DMS 273 (cell line): ENCODE measurements around the gene GNAQ.
"Not testable (repeated sequence)": the region's sequence is repeated elsewhere in the genome, so short reads cannot be mapped to it uniquely, and the experiment has no call there.

Source experiments
- DNase-seq: peaks from one replicate; lab custom pipeline; 2025; ENCODE audit not compliant: unreplicated experiment; lab: John Stamatoyannopoulos, UW

The GNAQ gene

DNA sequence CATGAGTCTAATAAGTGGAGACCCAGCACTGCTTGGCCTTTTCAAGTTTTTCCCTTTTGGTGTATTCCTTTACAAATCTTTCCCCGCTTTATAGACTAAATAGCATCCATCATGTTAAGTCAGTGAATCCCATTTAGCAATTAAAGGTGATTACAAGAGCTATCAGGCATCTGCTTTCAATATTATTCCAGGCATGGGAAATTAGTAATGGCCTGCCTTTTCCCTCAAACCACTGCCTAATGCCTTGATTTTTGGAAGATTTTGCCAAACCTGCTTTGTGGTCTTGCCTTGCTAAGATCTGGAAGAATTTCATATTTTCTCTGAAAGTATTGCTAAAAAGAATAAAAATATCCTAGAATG lies 280.6 kb downstream of the GNAQ start:
- no peak for DNase-seq

DNA sequence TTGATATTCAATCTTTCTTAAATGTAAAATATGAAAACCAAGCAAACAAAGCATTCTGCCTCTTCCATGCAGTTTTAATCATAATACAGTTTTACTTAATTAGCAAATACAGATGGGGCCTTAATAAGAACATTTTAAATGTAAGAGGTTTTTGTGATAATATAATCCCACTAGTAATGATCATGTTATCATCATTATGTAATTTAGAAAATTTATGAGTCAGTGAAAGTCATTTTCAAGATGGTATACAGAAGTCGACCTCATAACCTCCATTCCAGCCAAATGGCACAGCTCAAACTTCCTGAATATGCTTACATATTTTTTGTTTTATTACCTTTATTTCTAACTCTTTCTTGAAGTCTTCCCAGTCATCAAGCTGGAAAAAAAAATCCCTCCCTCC lies 281.3 kb downstream of the GNAQ start:
- no peak for DNase-seq

GRCh38 chr9:77748214-77748772 lies 283.3 kb downstream of the GNAQ start:
- DNase-seq = no peak

- no peak for DNase-seq
Measured at GRCh38 chr9:77747163-77747562, 284.4 kb downstream of the GNAQ start.

DNA sequence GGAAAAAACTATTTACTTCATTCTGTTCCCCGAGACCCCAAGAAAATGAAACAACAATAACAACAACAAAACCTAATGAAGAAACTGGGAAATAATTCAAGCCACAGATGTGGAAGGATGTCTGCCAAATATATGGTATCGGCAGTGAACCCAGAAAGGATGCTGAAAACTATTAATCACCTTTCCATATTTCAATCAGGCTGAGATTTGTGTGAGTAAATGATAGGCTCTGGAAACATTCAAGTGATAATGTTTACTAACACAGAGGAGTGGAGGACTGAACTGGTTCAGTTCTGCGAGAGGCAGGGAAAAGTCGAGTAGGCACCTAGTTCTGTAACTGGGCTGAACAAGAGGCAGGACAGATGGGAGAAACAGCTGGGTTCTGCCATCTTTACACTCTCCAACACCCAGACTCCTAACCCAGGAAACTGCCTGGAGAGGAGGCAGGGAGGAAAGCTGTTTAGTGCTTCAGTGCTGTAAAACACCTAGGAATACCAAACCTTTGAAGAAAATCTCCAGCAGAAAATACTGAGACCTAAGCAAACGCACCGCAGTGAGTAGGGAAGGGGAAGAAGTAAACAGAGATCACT lies 286.7 kb downstream of the GNAQ start:
- peak; percentile 82 for DNase-seq

- DNase-seq = no peak
Measured at GRCh38 chr9:77743386-77743785, 288.2 kb downstream of the GNAQ start.

GRCh38 chr9:77738932-77739331 lies 292.7 kb downstream of the GNAQ start:
- DNase-seq = no peak

DNA sequence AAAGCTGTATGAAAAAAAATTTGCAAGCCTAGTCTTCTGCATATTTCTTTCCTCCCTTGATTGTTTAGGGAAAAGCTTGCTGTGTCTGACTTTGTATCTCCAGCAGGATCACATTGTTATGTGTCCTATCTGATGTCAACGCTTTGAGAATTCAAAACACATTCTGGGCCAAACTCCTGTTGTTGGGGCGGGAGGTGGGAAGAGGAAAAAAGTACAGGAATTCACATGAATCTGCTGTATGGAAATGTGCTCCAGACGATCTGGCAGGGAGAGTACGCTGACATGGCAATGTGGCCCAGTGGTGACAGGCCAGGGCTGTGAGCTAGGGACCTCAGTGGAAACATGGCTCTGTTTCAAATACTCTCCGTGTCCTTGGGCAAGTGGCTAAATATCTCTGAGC lies 296.1 kb downstream of the GNAQ start:
- no peak for DNase-seq

- peak; percentile 13 for DNase-seq
Measured at GRCh38 chr9:77731930-77732329, 299.7 kb downstream of the GNAQ start.

DNA sequence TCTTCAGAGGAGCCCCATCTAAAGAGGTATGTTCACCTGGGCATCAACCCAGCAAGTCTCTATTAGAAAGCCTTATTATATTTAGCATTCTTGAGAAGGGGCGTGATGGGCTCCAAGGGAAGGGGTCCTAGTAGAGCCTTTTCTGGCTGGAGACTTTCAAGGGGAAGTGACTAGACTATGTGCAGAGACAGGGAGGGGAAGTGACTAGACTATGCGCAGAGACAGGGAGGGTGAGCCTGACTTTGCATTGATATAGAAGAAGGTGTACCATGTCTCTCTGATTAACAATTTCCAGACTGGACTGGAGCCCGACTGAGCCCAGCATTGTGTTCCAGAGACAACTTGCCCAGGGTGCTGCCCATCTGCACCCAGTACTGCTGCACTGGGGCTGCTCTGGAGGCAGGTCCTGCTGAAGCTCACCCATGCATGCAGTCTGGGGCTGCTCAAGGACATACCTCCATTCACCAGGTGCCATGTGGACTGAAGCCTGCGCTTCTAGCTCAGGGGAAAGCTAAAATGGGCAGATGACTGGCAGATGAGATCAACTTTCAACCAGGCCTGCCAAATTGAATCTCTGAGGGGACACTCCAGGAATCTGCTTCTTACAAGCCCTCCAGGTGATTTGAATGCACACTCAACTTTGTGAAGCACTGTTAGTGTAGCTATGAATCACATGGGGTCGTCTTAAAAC lies 300.5 kb downstream of the GNAQ start:
- no peak for DNase-seq

DNA sequence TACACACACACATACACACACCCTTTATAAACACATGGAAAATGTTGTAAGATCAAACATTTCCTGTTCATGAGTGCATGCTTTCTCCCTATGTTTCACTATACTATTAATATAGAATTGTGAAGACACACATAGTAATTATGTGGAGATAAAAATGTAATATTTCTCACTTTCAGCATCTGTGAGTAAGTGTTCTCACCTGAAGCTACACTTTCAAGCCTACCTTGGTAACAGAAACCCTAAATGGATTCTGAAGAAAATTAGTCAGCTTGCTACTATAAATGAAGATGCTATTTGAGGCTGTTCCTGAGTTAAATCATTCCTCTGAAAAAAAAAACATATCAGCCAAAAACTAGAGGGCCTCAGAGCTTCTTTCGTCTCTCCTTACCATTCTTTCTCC lies 302.4 kb downstream of the GNAQ start:
- DNase-seq = no peak

DNA sequence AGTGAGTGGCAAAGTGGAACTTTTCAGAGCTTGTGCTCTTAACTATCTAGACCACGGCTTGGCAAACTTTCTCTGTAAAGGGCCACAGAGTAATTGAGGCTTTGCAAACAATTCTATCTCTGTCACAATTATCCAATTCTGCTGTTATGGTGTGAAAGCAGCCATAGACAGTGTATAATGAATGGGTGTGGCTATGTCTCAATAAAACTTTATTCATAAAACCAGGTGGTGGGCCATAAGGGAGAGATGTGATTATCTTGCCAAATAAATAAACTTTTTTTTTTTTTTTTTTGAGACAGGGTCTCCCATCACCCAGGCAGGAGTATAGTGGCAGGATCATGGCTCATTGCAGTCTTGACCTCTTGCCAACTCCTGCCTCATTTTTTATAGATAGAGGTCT lies 304.8 kb downstream of the GNAQ start:
- DNase-seq = no peak

- DNase-seq = no peak
Measured at GRCh38 chr9:77726289-77726688, 305.3 kb downstream of the GNAQ start.

DNA sequence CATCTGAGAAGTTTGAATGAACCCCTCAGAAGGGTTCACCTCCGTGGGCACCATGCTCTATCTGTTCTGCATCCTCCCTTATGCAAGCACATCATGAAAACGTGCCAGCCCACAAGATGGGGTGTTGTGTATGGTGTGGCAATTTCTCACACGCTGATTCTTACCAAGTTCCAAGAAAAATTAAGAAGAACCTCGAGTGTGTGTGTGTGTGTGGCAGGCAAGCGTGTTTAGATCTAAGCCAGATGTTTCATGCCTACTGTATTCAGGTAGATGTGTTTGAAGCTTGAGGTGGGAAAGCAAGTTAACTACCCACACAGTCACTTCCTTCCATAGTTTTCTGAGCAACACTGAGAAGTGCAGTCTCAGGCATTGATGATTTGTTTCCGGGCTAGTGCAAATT lies 305.8 kb downstream of the GNAQ start:
- no peak for DNase-seq

- DNase-seq = no peak
Measured at GRCh38 chr9:77725046-77725694, 306.4 kb downstream of the GNAQ start.

DNA sequence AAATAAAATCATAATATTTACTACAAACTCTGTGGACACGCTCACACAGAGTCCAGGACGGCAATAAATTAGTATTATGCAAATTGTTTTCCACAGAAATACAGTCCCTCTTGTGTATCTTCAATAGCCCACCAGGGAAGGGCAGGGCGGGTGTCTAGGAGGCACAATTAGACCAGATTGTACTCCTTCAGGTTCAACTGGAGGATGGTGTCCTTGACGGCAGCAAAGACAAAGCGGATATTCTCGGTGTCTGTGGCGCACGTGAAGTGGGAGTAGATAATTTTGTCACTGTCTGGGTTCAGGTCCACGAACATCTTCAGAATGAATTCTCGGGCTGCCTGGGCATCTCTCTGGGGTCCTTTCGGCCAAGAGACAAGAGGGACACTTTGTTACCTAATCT lies 310.5 kb downstream of the GNAQ start:
- DNase-seq = not testable (repeated sequence)

- no peak for DNase-seq
Measured at GRCh38 chr9:77719321-77719720, 312.3 kb downstream of the GNAQ start.

- not testable (repeated sequence) for DNase-seq
Measured at GRCh38 chr9:77718298-77718640, 313.3 kb downstream of the GNAQ start.

DNA sequence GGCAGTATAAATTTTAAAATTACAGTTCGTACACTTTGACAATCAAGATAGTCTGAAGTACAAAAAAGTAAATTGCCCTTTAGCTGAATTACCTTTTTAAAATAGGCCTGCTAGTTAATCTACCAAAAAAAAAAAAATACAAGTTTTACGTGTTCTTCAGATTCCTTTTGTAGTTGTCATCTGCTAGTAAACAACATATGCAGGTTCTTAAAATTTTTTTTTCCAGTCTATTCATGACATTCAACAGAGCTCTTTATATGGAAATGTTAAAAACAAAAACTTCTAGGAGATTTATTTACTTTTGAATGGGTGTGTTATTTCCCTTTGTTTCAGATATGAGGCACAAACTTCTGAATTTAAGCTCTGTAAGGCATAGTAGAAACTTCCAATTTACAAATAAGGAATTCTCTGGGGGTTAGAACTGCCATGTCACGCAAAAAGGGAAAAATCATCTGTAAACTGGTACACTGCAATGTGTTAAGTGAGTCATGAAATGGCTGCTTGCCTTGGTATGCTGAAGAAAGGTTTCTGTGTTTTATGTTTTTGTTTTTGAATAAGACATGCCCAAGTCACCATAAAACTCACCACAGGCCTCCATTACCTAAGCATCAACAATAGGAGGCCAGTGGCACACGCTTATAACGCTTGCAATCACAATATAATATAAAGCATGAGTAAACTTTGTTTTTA lies 313.9 kb downstream of the GNAQ start:
- not testable (repeated sequence) for DNase-seq

GRCh38 chr9:77714077-77714549 lies 317.5 kb downstream of the GNAQ start:
- peak; percentile 27 for DNase-seq

GRCh38 chr9:77712533-77713130 lies 319.0 kb downstream of the GNAQ start:
- DNase-seq = peak; percentile 6
